Activated effector memory CD4-positive, alpha-beta T cell treated with Interleukin-2 at 50 U/mL for 16 hours (primary cell): ENCODE data around the gene ZFHX2.
"Not testable (repeated sequence)": the region's sequence is repeated elsewhere in the genome, so short reads cannot be mapped to it uniquely, and the experiment has no call there.

Experiments used
- DNase-seq: peaks from one replicate; pipeline ENCODE4 v3.0.0-alpha.2; 2020

Gene ZFHX2

GRCh38 chr14:23538785-23539184 is 12.8 kb downstream of the ZFHX2 start:
- no peak for DNase-seq

GRCh38 chr14:23538050-23538718 is 13.4 kb downstream of the ZFHX2 start:
- no peak for DNase-seq

GRCh38 chr14:23537351-23538049 is 14.1 kb downstream of the ZFHX2 start:
- DNase-seq: no peak

- not testable (repeated sequence) for DNase-seq
These were observed 14.7 kb downstream of the ZFHX2 start for GRCh38 chr14:23536906-23537305.

- no peak for DNase-seq
These were observed 15.1 kb downstream of the ZFHX2 start for GRCh38 chr14:23536494-23536893.

GRCh38 chr14:23535943-23536342 is 15.6 kb downstream of the ZFHX2 start:
- no peak for DNase-seq

- no peak for DNase-seq
These were observed 17.7 kb downstream of the ZFHX2 start for GRCh38 chr14:23533652-23534435.

GRCh38 chr14:23532658-23533057 is 18.9 kb downstream of the ZFHX2 start:
- no peak for DNase-seq

- DNase-seq: no peak
These were observed 20.2 kb downstream of the ZFHX2 start for GRCh38 chr14:23531391-23531790.

- DNase-seq: no peak
These were observed 21.1 kb downstream of the ZFHX2 start for GRCh38 chr14:23530375-23531055.

- DNase-seq: no peak
These were observed 22.5 kb downstream of the ZFHX2 start for GRCh38 chr14:23529016-23529415.

GRCh38 chr14:23528555-23528954 is 23.0 kb downstream of the ZFHX2 start:
- DNase-seq: no peak

GRCh38 chr14:23525611-23526010 is 26.0 kb downstream of the ZFHX2 start:
- DNase-seq: no peak

GRCh38 chr14:23524954-23525353 is 26.6 kb downstream of the ZFHX2 start:
- DNase-seq: no peak

GRCh38 chr14:23523229-23524016 is 28.1 kb downstream of the ZFHX2 start:
- no peak for DNase-seq

GRCh38 chr14:23522643-23523198 is 28.8 kb downstream of the ZFHX2 start:
- no peak for DNase-seq

GRCh38 chr14:23521785-23522640 is 29.6 kb downstream of the ZFHX2 start:
- DNase-seq: no peak

- DNase-seq: no peak
These were observed 30.5 kb downstream of the ZFHX2 start for GRCh38 chr14:23520899-23521533.

GRCh38 chr14:23518709-23519108 is 32.9 kb downstream of the ZFHX2 start:
- no peak for DNase-seq

GRCh38 chr14:23517650-23518326 is 33.8 kb downstream of the ZFHX2 start:
- DNase-seq: no peak
